Measurements from ENCODE around the gene FRMD4A.
"Not testable (repeated sequence)": the region's sequence is repeated elsewhere in the genome, so short reads cannot be mapped to it uniquely, and the experiment has no call there.

FRMD4A gene

GRCh38 chr10:13851906-13852305 lies 478.8 kb downstream of the FRMD4A start:
- DNase-seq (ENCODE audit: low read depth in 2 of 2): no peak

DNA sequence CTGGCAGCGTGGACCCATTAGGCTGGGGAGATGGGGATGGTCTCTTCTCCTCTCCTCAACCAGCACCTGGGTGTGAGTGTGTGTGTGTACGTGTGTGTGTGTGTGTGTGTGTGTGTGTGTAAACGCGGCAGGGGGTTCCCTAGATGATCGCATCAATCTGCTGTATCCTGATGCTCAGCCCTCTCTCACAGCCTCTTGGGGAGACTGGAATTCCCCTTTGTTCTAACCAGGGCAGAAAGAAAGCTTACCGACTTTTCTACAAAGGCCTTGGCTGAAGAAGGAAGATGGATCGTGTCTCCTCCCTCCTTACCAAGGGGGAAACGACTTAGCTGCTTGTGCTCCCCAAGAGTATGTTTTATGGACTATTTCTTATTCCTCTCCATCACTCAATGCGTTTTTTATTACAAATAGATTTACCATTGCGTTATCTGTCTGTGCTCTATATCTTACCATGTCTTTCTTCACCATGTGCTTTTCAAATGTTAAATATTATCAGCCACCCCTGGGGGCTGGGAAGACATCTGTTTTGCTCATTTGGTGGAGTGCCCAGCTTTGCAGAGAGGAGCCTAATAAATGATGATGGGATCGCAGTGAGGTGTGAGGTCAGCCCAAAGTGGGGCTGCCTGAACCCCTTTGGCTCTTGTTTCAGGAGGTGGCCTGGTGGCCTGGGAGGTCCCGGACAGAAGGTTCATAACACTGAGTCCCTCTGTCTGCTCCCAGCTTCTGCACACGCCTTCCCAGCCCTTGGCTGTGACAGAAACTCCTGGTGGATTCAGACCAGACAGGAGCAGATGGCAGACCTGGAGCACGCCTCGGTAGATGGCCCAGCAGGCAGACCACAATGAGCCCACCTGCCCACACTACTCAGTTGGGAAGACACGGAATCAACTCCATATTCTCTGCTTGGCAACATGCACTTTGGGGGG lies 481.9 kb downstream of the FRMD4A start:
- no peak for DNase-seq (ENCODE audit: low read depth in 2 of 2)

DNA sequence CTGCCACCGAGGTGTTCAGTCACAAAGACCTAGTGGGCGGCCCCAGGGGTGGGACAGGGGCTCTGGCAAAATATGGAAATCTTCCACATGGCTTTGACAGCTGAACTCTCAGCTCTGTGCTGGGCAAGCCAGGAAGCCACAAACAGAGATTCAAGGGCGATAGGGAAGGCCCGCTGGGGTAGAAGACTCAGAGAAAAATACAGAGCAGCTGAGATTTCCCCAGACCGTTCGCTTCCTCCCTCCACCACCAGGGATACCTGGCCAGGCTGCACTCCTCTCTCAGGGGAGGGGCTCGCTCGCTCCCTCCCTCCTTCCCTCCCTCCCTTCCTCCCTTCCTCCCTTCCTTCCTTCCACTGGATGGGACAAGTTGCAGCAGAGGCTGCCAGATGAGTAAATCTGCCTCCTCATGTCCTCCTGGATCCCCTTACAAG lies 483.5 kb downstream of the FRMD4A start:
- no peak for DNase-seq (ENCODE audit: low read depth in 2 of 2)

GRCh38 chr10:13845897-13846296 lies 484.8 kb downstream of the FRMD4A start:
- DNase-seq (ENCODE audit: low read depth in 2 of 2): no peak

DNA sequence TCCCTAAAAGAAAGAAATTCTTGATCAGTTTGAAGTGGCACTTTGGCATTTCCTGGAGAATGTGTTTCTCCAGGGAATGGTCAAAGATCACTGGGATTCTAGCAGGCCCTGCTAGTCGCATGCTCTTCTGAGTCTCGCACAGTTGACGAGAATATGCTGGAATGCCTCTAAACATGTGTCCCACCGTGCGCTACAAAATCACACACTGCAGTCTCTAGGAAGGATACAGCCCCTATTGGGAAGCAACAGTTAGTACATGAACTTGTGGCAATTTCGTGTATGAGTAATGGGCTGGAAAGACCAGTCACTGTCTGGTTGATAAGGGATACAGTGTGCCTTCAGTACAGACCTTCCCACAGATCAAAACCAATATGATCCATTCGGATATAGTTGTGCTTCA lies 486.1 kb downstream of the FRMD4A start:
- no peak for DNase-seq (ENCODE audit: low read depth in 2 of 2)

GRCh38 chr10:13842117-13842516 lies 488.6 kb downstream of the FRMD4A start:
- DNase-seq (ENCODE audit: low read depth in 2 of 2): no peak

DNA sequence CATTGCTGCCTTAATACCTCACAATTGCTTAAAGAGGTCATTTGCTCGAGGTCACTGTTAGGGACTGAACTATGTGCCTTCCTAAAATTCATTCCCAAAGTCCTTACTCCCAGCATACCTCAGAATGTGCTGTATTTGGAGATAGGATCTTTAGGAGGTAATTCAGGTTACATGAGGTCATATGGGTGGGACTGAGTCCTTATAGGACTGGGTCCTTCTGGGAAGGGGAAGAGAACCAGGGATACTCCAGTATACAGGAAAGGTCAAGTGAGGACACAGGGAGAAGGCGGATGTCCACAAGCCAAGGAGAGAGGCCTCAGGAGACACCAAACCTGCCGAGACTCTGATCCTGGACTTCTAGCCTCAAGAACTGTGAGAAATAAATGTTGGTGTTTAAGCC lies 490.7 kb downstream of the FRMD4A start:
- DNase-seq (ENCODE audit: low read depth in 2 of 2): no peak

DNA sequence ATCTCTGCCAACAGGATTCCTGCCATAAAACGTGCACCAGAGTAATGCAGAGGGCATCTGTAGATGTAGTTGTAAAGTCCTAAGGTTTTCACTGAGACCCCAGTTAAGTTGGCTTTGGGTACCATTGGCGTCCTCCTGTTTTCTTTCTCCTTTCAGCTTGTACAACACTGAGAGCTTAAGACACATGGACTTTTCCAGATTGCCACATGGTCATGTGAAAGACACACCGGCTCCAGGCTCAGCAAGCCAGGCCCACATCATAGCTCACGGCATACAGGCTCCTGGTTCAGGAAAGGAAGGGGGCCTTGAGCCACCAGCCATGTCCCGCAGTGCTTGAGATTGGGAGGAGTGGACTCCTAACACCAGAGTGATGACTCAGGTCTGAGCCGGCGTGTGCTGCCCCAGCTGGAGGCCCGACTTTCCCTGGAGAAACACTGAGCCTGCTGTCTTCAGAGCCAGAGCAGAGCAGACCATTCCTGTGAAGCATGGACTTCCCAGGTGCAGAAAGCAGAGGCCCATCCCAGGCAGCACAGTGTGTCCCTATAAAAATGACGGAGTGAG lies 491.2 kb downstream of the FRMD4A start:
- no peak for DNase-seq (ENCODE audit: low read depth in 2 of 2)

DNA sequence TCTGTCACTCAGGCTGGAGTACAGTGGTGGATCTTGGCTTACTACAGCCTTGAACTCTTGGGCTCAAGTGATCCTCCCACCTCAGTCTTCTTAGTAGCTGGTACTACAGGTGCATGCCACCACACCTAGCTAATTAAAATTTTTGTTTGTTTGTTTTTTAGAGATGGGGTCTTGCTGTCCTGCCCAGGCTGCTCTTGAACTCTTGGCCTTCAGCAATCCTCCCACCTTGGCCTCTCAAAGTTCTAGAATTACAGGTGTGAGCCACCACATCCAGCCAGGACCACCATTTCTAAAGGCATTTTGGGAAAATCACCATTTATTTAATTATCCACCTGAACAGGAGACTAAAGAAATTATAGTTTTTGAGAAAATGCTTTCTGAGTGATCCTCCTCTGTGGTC lies 491.7 kb downstream of the FRMD4A start:
- no peak for DNase-seq (ENCODE audit: low read depth in 2 of 2)

DNA sequence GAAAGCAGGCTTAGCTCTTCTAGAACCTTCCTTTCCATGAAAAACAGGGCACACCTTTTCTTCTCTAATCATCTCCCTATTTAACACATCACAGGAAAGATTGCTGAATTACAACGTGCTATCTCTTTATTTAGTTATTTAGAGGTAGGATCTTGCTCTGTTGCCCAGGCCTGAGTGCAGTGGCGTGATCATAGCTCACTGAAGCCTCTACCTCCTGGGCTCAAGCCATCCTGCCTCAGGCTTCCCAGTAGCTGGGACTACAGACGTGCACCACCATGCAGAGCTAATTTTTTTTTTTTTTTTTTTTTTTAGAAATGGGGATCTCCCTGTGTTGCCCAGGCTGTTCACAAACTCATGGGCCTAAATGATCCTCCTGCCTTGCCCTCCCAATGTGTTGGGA lies 492.8 kb downstream of the FRMD4A start:
- DNase-seq (ENCODE audit: low read depth in 2 of 2): no peak

DNA sequence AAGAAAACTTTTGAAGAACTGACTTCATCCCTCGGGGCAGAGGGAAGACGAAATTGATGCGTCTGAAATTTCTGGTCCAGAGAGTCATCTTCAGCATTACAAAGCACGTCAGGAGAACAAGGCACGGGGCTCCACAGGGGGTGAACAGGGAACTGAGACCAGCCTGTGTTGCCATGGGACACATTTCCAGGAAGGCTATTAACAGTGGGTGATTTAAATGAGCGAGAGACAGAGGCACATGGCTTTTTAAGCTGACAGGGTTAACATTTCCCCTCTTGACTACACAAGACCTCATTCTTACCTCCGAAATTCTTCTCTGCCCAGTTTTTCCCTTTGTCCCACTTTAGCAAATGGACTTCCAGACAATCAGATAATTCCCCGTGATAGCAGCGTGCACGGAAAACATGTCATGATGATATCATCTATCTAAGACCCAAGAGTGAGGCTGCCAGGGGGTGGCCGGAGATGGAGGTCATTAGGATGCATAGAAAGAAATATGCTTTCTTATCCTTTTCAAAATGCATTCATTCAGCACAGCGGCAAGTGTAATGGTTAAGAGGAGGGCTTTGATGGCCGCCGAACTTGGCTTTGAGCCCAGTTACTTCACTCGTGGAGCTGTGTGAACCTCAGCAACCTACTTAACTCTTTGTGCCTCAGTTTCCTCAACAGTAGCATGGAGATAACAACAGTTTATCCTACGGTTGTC lies 496.0 kb downstream of the FRMD4A start:
- DNase-seq (ENCODE audit: low read depth in 2 of 2): no peak

- DNase-seq (ENCODE audit: low read depth in 2 of 2): no peak
Observed at GRCh38 chr10:13831711-13832141, 499.0 kb downstream of the FRMD4A start.

- no peak for DNase-seq (ENCODE audit: low read depth in 2 of 2)
Observed at GRCh38 chr10:13830385-13830784, 500.3 kb downstream of the FRMD4A start.

- DNase-seq (ENCODE audit: low read depth in 2 of 2): no peak
Observed at GRCh38 chr10:13829790-13830189, 500.9 kb downstream of the FRMD4A start.

DNA sequence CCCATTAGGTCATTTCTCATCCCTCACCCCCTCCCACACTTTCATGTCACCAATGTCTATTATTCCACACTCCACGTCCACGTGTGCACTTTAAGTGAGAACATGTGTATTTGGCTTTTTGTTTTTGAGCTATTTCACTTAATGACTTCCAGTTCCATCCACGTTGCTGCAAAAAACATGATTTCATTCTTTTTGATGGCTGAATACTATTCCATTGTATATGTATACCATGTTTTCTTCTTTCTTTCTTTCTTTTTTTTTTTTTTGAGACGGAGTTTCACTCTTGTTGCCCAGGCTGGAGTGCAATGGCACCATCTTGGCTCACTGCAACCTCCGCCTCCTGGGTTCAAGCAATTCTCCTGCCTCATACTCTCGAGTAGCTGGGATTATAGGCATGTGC lies 502.4 kb downstream of the FRMD4A start:
- DNase-seq (ENCODE audit: low read depth in 2 of 2): not testable (repeated sequence)

GRCh38 chr10:13827076-13827797 lies 503.5 kb downstream of the FRMD4A start:
- no peak for DNase-seq (ENCODE audit: low read depth in 2 of 2)

DNA sequence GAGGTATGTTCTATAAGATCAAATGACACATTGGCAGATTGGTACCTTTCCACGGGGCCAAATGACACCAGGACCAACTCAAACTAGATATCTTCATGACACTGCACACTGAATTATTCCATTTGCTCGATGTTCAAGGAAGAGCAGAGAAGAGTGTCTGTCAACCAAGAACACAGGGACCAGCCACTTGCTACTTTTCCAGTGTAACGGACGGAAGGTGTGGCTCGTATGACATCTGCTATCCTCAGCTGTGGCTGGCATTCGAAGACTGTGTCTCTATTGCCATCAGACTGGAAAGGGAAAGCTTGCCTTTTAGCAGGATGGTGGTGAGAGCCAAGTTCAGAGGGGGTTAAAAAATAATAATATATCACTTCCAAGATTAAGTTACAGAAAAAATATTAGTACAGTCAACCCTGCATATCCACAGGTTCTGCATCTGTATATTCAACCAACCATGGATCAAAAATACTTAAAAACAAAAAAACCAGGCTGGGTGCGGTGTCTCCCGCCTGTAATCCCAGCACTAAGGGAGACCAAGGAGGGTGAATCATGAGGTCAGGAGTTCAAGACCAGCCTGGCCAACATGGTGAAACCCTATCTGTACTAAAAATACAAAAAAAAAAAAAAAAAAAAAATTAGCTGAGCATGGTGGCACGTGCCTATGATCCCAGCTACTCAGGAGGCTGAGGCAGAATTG lies 506.9 kb downstream of the FRMD4A start:
- no peak for DNase-seq (ENCODE audit: low read depth in 2 of 2)

- DNase-seq (ENCODE audit: low read depth in 2 of 2): no peak
Observed at GRCh38 chr10:13823096-13823708, 507.5 kb downstream of the FRMD4A start.

- DNase-seq (ENCODE audit: low read depth in 2 of 2): no peak
Observed at GRCh38 chr10:13822490-13822889, 508.2 kb downstream of the FRMD4A start.

DNA sequence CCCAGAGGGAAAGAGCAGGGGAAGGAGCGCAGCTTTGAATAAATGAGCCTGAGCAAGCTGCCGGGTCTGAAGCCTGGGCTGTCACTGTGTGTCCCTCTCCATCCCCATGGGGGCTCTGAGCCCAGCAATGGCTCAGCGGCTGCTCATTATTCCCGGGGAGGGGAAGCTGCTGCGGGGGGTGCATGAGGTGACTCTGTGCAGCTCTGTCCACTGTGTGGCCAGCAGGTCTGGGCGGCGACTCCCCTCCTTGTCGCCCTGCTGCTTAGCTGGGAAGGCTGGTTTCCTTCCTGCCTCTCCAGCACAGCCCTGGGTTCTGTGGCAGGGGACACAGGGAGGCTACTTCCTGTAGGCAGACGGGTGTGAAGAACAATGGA lies 509.8 kb downstream of the FRMD4A start:
- no peak for DNase-seq (ENCODE audit: low read depth in 2 of 2)
